IMR-90 (cell line): ENCODE results near the gene STARD7. TPM values are rescaled to one million over a fixed set of nuclear protein-coding genes. Genes with fewer than 3 reads are reported as not detected.

Source experiments
- ATAC-seq: fragments of 200-7000 bp; cut with Tn5 transposase; 2 replicates; pipeline ENCODE4 v1.9.1; 2020; ENCODE audit warnings: low read depth, mild to moderate bottlenecking, moderate library complexity
- BruUV-seq: library from RNA; stranded (reverse); fragments of 400-500 nt; replicated peaks from 2 replicates; lab custom pipeline; 2021; lab: Mats Ljungman, UMichigan
- CTCF ChIA-PET: fragments of 300-600 bp; formaldehyde crosslinking; extraction: SDS; loops from one replicate; lab custom pipeline; 2021; ENCODE audit warnings: antibody characterized with exemption; lab: Yijun Ruan, JAX
- POLR2A ChIA-PET: fragments of 300-600 bp; sonication (Branson Sonifier 250); formaldehyde crosslinking; loops from one replicate; lab custom pipeline; 2022; ENCODE audit warnings: antibody characterized with exemption; ENCODE audit not compliant: unreplicated experiment; lab: Charles Lee
- DNase-seq: peaks from one replicate; pipeline ENCODE4 v3.0.0; 2013
- H2AFZ ChIP-seq: replicated peaks from 2 replicates; pipeline ENCODE3; 2013; ENCODE audit warnings: low read length, mild to moderate bottlenecking; ENCODE audit not compliant: poor library complexity
- H2AK5ac ChIP-seq: 2 replicates; pipeline ENCODE4 v1.6.1; 2013; ENCODE audit warnings: low read depth, low read length, inconsistent platforms
- H2AK9ac ChIP-seq: replicated peaks from 2 replicates; pipeline ENCODE3; 2013; ENCODE audit warnings: mild to moderate bottlenecking, low read depth, low read length, moderate library complexity; ENCODE audit not compliant: poor library complexity
- H2BK120ac ChIP-seq: 2 replicates; pipeline ENCODE4 v1.6.1; 2013; ENCODE audit warnings: low read depth, low read length, inconsistent platforms
- H2BK15ac ChIP-seq: 3 replicates; pipeline ENCODE4 v1.6.1; 2013; ENCODE audit warnings: low read depth, low read length, inconsistent platforms
- H2BK20ac ChIP-seq: 2 replicates; pipeline ENCODE4 v1.6.1; 2013; ENCODE audit warnings: low read depth, mild to moderate bottlenecking, inconsistent platforms, low read length, moderate library complexity
- H2BK5ac ChIP-seq: 2 replicates; pipeline ENCODE4 v1.6.1; 2013; ENCODE audit warnings: mild to moderate bottlenecking, low read depth, low read length, inconsistent platforms; ENCODE audit not compliant: poor library complexity, severe bottlenecking
- H3K14ac ChIP-seq: replicated peaks from 2 replicates; pipeline ENCODE4 v1.6.1; 2013; ENCODE audit warnings: low read depth, low read length, inconsistent platforms
- H3K18ac ChIP-seq: 2 replicates; pipeline ENCODE4 v1.6.1; 2013; ENCODE audit warnings: low read depth, low read length, control low read depth
- H3K23ac ChIP-seq: 2 replicates; pipeline ENCODE4 v1.6.1; 2013; ENCODE audit warnings: low read depth, low read length, inconsistent platforms
- H3K27ac ChIP-seq: 2 replicates; pipeline ENCODE4 v1.5.1; 2013; ENCODE audit warnings: mild to moderate bottlenecking, control low read depth, low read length; ENCODE audit not compliant: insufficient read depth
- H3K27me3 ChIP-seq: 2 replicates; pipeline ENCODE4 v1.6.1; 2013; ENCODE audit warnings: low read length; ENCODE audit not compliant: control insufficient read depth, insufficient read depth
- H3K36me3 ChIP-seq: 2 replicates; pipeline ENCODE4 v1.6.1; 2013; ENCODE audit warnings: low read length, mixed read lengths; ENCODE audit not compliant: control insufficient read depth, insufficient read depth
- H3K4ac ChIP-seq: 2 replicates; pipeline ENCODE4 v1.6.1; 2013; ENCODE audit warnings: low read depth, low read length, inconsistent platforms
- H3K4me1 ChIP-seq: 2 replicates; pipeline ENCODE4 v1.6.1; 2013; ENCODE audit warnings: low read length, mixed read lengths; ENCODE audit not compliant: control insufficient read depth, insufficient read depth
- H3K4me2 ChIP-seq: 2 replicates; pipeline ENCODE4 v1.6.1; 2013; ENCODE audit warnings: low read depth, mild to moderate bottlenecking, control low read depth, low read length, moderate library complexity
- H3K4me3 ChIP-seq: 2 replicates; pipeline ENCODE4 v1.5.1; 2013; ENCODE audit warnings: low read depth, mild to moderate bottlenecking, control low read depth, low read length, moderate library complexity; ENCODE audit not compliant: insufficient read depth
- H3K56ac ChIP-seq: 2 replicates; pipeline ENCODE4 v1.6.1; 2013; ENCODE audit warnings: low read length, inconsistent platforms; ENCODE audit not compliant: insufficient read depth; ENCODE audit errors: extremely low read depth
- H3K79me1 ChIP-seq, 2 experiments: 2 replicates each; pipeline ENCODE4 v1.6.1; 2013; ENCODE audit warnings: low read length in 2 of 2, inconsistent platforms in 1 of 2, low read depth in 1 of 2
- H3K9ac ChIP-seq: 2 replicates; pipeline ENCODE4 v1.6.1; 2013; ENCODE audit warnings: low read depth, low read length, control low read depth
- H3K9me1 ChIP-seq: 2 replicates; pipeline ENCODE4 v1.6.1; 2013; ENCODE audit warnings: low read length, inconsistent platforms; ENCODE audit not compliant: insufficient read depth
- H3K9me3 ChIP-seq: 2 replicates; pipeline ENCODE4 v1.6.1; 2013; ENCODE audit warnings: low read length; ENCODE audit not compliant: control insufficient read depth, insufficient read depth
- H4K20me1 ChIP-seq: 2 replicates; pipeline ENCODE4 v1.6.1; 2013; ENCODE audit warnings: low read length, inconsistent platforms; ENCODE audit not compliant: insufficient read depth
- H4K5ac ChIP-seq: 2 replicates; pipeline ENCODE4 v1.6.1; 2013; ENCODE audit warnings: mild to moderate bottlenecking, low read depth, low read length, control low read depth
- H4K8ac ChIP-seq, 2 experiments: 2 replicates each; pipeline ENCODE4 v1.6.1; 2013; ENCODE audit warnings: low read depth in 2 of 2, low read length in 2 of 2, control low read depth in 1 of 2, inconsistent platforms in 1 of 2
- H4K91ac ChIP-seq: 2 replicates; pipeline ENCODE4 v1.6.1; 2013; ENCODE audit warnings: low read depth, low read length, inconsistent platforms; ENCODE audit not compliant: insufficient read depth
- CEBPB ChIP-seq: IDR thresholded peaks from 2 replicates; pipeline ENCODE4 v1.6.1; 2012; ENCODE audit warnings: low read depth, low read length, improper control_type of control experiment
- MAZ ChIP-seq: IDR thresholded peaks from 2 replicates; pipeline ENCODE4 v1.6.1; 2012; ENCODE audit warnings: low read depth, mild to moderate bottlenecking, low read length, improper control_type of control experiment, moderate library complexity, borderline replicate concordance
- RAD21 ChIP-seq: IDR thresholded peaks from 2 replicates; pipeline ENCODE4 v1.6.1; 2012; ENCODE audit warnings: low read length, improper control_type of control experiment
- WGBS, 2 experiments: methylation state at CpG; one replicate each; pipeline versions ENCODE4 v1.1.5 to v1.1.7; 2013; ENCODE audit warnings: missing lambda C conversion rate in 2 of 2; ENCODE audit not compliant: insufficient read length in 1 of 2; ENCODE audit errors: extremely low coverage in 2 of 2; 5-methylcytosine and 5-hydroxymethylcytosine counted together
- dilution Hi-C: fragments of 300-500 bp; cut with HindIII; formaldehyde crosslinking; loops from one replicate; pipeline ENCODE4 v1.14.3; 2018; ENCODE audit warnings: low sequenced_read_pairs; ENCODE audit not compliant: unreplicated experiment
- in situ Hi-C: fragments of 300-500 bp; cut with MboI; formaldehyde crosslinking; loops from 3 replicates; pipeline ENCODE4 v1.14.3; 2019; ENCODE audit warnings: low sequenced_read_pairs, inconsistent platforms, mixed read lengths
- intact Hi-C: fragments of 100-400 bp; cut with micrococcal nuclease; formaldehyde crosslinking; loops from 2 replicates; pipeline ENCODE4 v1.10.0; 2022
- polyA plus RNA-seq, 3 experiments: library from polyadenylated mRNA; depleted of rRNA; stranded (reverse); fragments of >200 nt; gene quantifications; 2 replicates each; pipeline ENCODE4 v1.2.3, GENCODE V29; 2012; ENCODE audit warnings: low replicate concordance in 1 of 3
- total RNA-seq: library from RNA; depleted of rRNA; stranded (reverse); fragments of >200 nt; gene quantifications from 2 replicates; pipeline ENCODE4 v1.2.3, GENCODE V29; 2012

STARD7 gene
- total and polyA plus RNA-seq, 2 of the 4 experiments (the other 2 are of a cell fraction): 61.7 to 138 TPM

DNA sequence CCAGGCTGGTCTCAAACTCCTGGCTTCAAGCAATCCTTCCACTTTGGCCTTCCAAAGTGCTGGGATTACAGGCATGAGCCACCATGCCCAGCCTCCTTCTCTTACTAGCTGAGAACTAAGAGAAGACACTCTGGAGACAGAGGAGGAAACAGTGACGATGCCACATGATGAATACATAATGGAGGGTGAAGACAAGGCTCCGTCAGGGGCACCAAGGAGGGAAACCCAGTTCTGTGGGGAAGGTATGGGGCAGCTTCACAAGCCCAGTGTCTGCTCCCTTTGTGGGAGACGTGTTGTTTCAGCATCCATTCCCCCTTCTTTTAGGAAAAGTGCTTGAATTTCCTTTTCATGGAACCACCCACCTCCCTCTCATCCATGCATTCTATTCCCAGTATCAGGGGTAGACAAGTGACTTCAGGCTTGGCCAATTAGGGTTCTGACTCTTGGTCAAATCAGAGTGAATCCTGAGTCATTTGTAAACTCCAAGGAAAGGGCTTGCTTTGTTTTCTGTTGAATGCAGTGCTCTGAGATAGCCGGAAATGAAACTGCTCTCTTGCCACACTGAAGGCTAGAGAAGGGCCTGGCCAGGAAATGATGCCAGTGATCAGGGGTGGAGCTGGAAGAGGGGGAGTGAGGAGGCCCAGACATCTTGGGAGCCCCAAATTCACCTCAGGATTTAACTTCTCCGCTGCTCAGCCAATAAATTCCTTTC is 33.4 kb upstream of the STARD7 start:
- H3K79me1 ChIP-seq: peaks cover 0 to 4% of the 10 kb centered on the region in 2 experiments; a peak in 1 of 4 replicates
- H4K91ac ChIP-seq: 0 out of 2 replicates have a peak overlapping the region, but pooled peaks have one; percentile 0
- dilution Hi-C loops (no loop called here), in situ Hi-C loops (no loop called here), intact Hi-C loops (no loop called here)
- peak overlapping the region; percentile 22; the same call in 1 of the 2 replicates for H3K27ac ChIP-seq
- ChIA-PET CTCF (no interaction called here), POLR2A (interaction anchor here (0.5 kb wide), 1 partner anchor 79 kb away, joined by 3 read pairs; no protein-coding TSS in a partner anchor)
- TF ChIP-seq RAD21 (no peak), MAZ (0 out of 2 replicates have a peak, but pooled peaks have one; percentile 16), CEBPB (peak; percentile 82)
- H2BK5ac ChIP-seq: peak overlapping the region; percentile 27
- peak overlapping the region; percentile 9; the same call in 1 of the 2 replicates for H3K4me2 ChIP-seq
- peak overlapping the region; percentile 21; the same call in 1 of the 2 replicates for H3K23ac ChIP-seq
- H3K14ac ChIP-seq: peak overlapping the region; percentile 61; the same call in 1 of the 2 replicates
- H2AFZ ChIP-seq: peak overlapping the region; percentile 44
- H2BK120ac ChIP-seq: peak overlapping the region; percentile 32; the same call in 1 of the 2 replicates
- ATAC-seq: peak; percentile 95
- H3K56ac ChIP-seq: no peak overlapping the region; the same call in 1 of the 2 replicates
- peak overlapping the region; percentile 24; the same call in 1 of the 2 replicates for H2BK20ac ChIP-seq
- no peak overlapping the region for H3K9ac ChIP-seq
- peaks cover 2% of the 10 kb centered on the region; the same call in 1 of the 2 replicates for H3K9me3 ChIP-seq
- no CpG with 5 or more reads among the region's 5 CpGs for WGBS, 2 experiments
- no peak overlapping the region for H3K4me3 ChIP-seq
- peaks cover 14% of the 10 kb centered on the region; the same call in 1 of the 2 replicates for H3K9me1 ChIP-seq
- no TSS peak for BruUV-seq
- no peak overlapping the region for H2AK9ac ChIP-seq
- peak overlapping the region; percentile 17; the same call in 1 of the 2 replicates for H3K18ac ChIP-seq
- no peaks in the 10 kb centered on the region for H3K27me3 ChIP-seq
- H2BK15ac ChIP-seq: peak overlapping the region; percentile 60; the same call in 1 of the 3 replicates
- peak; percentile 86 for DNase-seq
- peak overlapping the region; percentile 80 for H3K4ac ChIP-seq
- H3K4me1 ChIP-seq: peaks cover 3% of the 10 kb centered on the region; the same call in 1 of the 2 replicates
- peak overlapping the region; percentile 73 to 92 for H4K8ac ChIP-seq
- no peak overlapping the region; the same call in 1 of the 2 replicates for H2AK5ac ChIP-seq
- no peaks in the 10 kb centered on the region for H4K20me1 ChIP-seq
- peak overlapping the region; percentile 77; the same call in 1 of the 2 replicates for H4K5ac ChIP-seq
- peaks cover 4% of the 10 kb centered on the region for H3K36me3 ChIP-seq
